ENCODE results near the gene PDZK1. TPM values are rescaled to one million over a fixed set of nuclear protein-coding genes. Genes with fewer than 3 reads are reported as not detected.

Gene PDZK1
- total RNA-seq (0.90 TPM), polyA plus RNA-seq (1.5 TPM)
- long read RNA-seq, donor 1, partial matches to known transcripts: 0 of 1 reads
- long read RNA-seq, donor 1, other reads (novel, unspliced or antisense): 0 of 1 reads
- long read RNA-seq, donor 2: 0 reads
- long read RNA-seq, donor 3, partial matches to known transcripts: 0 of 1 reads
- long read RNA-seq, donor 3, other reads (novel, unspliced or antisense): 0 of 1 reads
- long read RNA-seq, donor 4: 0 reads
- long read RNA-seq, donor 5, transcript PDZK1-202 (9 exons, 2,230 nt): major isoform, 9 of 16 reads
- long read RNA-seq, donor 5, partial matches to known transcripts: 7 of 16 reads
- long read RNA-seq, donor 5, other reads (novel, unspliced or antisense): 0 of 16 reads
- long read RNA-seq, donor 6: 0 reads
- long read RNA-seq, donor 7: 0 reads
- long read RNA-seq, donor 8: 0 reads
- long read RNA-seq, donor 9, partial matches to known transcripts: 7 of 7 reads
- long read RNA-seq, donor 9, other reads (novel, unspliced or antisense): 0 of 7 reads
- long read RNA-seq, donor 10: 0 reads

DNA sequence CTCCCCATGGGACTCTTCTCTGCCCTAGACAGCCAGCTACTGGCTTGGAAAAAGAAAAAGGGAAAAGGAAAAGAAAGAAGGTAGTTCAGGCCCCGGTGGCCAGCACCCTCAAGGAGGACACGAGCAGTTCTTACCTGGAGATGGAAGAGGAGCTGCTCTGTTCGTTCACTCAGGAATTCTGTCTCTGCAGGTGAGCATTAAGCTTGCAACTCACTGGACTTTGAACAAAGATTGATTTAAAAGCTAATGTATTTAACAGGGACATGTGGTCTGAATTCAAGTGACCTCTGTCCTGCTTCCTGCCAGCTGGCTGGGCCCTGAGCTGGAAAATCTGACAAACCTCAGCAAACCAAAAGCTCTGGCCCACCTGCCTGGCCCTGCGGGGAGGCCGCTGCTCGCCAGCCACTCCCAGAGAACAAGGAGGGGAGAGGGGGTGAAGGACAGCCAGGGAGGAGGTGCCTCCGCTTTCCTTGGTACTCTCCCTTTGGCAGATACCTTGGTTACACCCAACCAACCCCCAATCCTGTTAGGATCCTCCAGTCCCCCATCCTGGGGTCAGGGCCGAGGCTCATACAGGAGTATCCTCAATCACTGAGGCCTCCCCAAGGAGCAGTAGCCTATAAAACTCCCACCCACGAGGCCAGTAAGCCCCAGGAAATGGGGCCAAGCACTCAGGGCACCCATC lies at the start of gene PDZK1:
Gene PDZK1, minus strand, starts transcription at position 186 of the 685 bp plus-strand sequence. CDS start 19,347 bp downstream, outside the sequence.
- Histone ChIP-seq H3K9me3 (ENCODE audit: control insufficient read depth in 2 of 2, insufficient read depth in 1 of 2, low read length in 1 of 2) (no peaks in the 10 kb centered on the region), H3K4me1 (ENCODE audit: control insufficient read depth in 2 of 2, insufficient read depth in 2 of 2, low read length in 2 of 2) (no peaks in the 10 kb centered on the region), H3K27me3 (ENCODE audit: control insufficient read depth in 2 of 2, insufficient read depth in 1 of 2, low read length in 1 of 2) (no peaks in the 10 kb centered on the region), H3K36me3 (ENCODE audit: control insufficient read depth in 2 of 2, insufficient read depth in 2 of 2, low read length in 1 of 2) (no peaks in the 10 kb centered on the region), H3K4me3 (ENCODE audit: low read length in 2 of 2) (no peak within 1 kb of the TSS), H3K27ac (ENCODE audit: low read depth in 1 of 2, low read length in 1 of 2) (no peak within 1 kb of the TSS)
- no peak for DNase-seq (ENCODE audit: low read depth in 6 of 9, low spot score in 9 of 9)
- WGBS: 97% methylated on average over 9 of the region's 9 CpGs

DNA sequence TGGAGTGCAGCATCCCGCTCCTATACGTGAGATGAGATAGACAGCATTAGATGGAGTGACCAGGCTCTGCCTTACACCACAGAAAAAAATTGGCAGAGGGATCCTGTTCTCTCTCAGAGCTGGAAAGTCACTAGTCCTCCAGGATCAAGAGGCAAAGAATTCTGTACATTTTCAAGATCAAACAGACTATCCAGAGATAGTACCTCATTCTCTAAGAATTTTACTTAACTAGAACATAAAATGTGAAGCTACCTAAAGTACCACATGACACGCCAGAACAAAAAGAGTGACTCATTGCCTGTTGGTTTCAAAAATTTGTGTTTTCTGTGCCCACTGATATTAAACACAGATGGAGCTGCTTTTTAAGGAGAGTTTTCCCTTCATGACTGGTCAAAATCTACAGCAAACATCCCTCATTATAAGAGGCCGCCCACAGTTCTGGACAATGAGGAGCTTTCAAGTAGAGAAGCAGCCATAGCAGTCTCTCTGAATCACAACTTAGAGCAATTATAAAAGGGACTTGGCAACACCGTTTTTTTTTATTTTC lies 44.4 kb upstream of the PDZK1 start:
- no peak for DNase-seq (ENCODE audit: low read depth in 6 of 9, low spot score in 9 of 9)
- peaks cover 35 to 43% of the 10 kb centered on the region in 2 donors for H3K36me3 ChIP-seq (ENCODE audit: control insufficient read depth in 2 of 2, insufficient read depth in 2 of 2, low read length in 1 of 2)
- H3K27ac ChIP-seq (ENCODE audit: low read depth in 1 of 2, low read length in 1 of 2): no peak overlapping the region
- no peak overlapping the region for H3K4me3 ChIP-seq (ENCODE audit: low read length in 2 of 2)
- 97% methylated on average over 5 of the region's 5 CpGs for WGBS
- H3K9me3 ChIP-seq (ENCODE audit: control insufficient read depth in 2 of 2, insufficient read depth in 1 of 2, low read length in 1 of 2): no peaks in the 10 kb centered on the region
- no peaks in the 10 kb centered on the region for H3K27me3 ChIP-seq (ENCODE audit: control insufficient read depth in 2 of 2, insufficient read depth in 1 of 2, low read length in 1 of 2)
- no peaks in the 10 kb centered on the region for H3K4me1 ChIP-seq (ENCODE audit: control insufficient read depth in 2 of 2, insufficient read depth in 2 of 2, low read length in 2 of 2)

DNA sequence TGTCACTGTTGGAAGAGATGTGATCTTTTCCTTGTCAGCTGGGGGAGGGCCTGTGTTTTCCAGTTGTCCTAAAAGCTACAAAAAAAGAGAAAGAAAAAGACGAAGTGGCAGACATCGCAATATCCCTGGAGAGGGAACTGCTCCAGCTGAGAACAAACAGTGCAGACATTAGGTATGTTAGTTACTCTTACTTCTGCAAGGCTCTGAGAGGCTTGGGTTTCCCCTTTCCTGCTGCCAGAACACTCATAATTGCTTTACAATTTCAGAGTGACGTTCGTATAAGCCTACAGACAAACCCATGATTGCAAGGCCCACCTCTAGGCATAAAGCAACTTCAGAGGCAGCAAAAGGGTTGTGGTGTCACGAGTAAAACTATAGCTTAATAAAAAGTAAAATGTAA lies 43.3 kb upstream of the PDZK1 start:
- no peak overlapping the region for H3K4me3 ChIP-seq (ENCODE audit: low read length in 2 of 2)
- H3K27ac ChIP-seq (ENCODE audit: low read depth in 1 of 2, low read length in 1 of 2): no peak overlapping the region
- H3K36me3 ChIP-seq (ENCODE audit: control insufficient read depth in 2 of 2, insufficient read depth in 2 of 2, low read length in 1 of 2): peaks cover 35 to 48% of the 10 kb centered on the region in 2 donors
- 98% methylated on average over 5 of the region's 5 CpGs for WGBS
- no peaks in the 10 kb centered on the region for H3K4me1 ChIP-seq (ENCODE audit: control insufficient read depth in 2 of 2, insufficient read depth in 2 of 2, low read length in 2 of 2)
- H3K9me3 ChIP-seq (ENCODE audit: control insufficient read depth in 2 of 2, insufficient read depth in 1 of 2, low read length in 1 of 2): no peaks in the 10 kb centered on the region
- H3K27me3 ChIP-seq (ENCODE audit: control insufficient read depth in 2 of 2, insufficient read depth in 1 of 2, low read length in 1 of 2): no peaks in the 10 kb centered on the region
- no peak for DNase-seq (ENCODE audit: low read depth in 6 of 9, low spot score in 9 of 9)

DNA sequence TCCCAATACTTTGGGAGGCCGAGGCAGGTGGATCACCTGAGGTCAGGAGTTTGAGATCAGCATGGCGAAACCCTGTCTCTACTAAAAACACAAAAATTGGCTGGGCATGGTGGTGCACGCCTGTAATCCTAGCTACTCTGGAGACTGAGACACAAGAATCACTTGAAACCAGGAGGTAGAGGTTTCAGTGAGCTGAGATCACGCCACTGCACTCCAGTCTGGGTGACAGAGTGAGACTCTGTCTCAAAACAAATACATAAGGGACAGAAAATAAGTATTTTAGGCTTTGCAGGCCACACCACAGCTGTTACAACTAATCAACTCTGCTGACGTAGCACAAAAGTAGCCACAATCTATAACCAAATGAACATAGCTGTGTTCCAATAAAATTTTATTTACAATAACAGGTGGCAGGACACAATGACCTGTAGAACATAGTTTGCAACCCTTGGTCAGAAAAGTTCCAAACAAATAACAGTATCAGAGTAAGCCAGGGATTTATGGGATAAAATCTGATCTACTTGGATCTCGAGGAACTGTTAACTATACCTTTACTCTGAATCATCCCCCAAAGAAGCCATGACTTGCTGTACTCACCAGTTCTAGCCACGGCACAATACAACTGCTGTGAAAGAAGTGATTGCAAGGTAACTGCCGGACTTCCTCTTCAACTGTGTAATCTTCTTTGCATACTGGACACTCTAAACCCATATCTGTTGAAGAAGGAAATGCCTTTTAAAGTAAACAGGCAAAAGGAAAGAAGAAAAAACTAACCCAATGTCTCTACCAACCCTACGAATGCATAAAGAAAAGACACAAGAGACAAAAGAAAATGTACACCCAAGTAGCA lies 40.5 kb upstream of the PDZK1 start:
- no peaks in the 10 kb centered on the region for H3K27me3 ChIP-seq (ENCODE audit: control insufficient read depth in 2 of 2, insufficient read depth in 1 of 2, low read length in 1 of 2)
- WGBS: 94% methylated on average over 9 of the region's 9 CpGs
- no peak for DNase-seq (ENCODE audit: low read depth in 6 of 9, low spot score in 9 of 9)
- no peaks in the 10 kb centered on the region for H3K9me3 ChIP-seq (ENCODE audit: control insufficient read depth in 2 of 2, insufficient read depth in 1 of 2, low read length in 1 of 2)
- no peaks in the 10 kb centered on the region for H3K4me1 ChIP-seq (ENCODE audit: control insufficient read depth in 2 of 2, insufficient read depth in 2 of 2, low read length in 2 of 2)
- peaks cover 38 to 58% of the 10 kb centered on the region in 2 donors for H3K36me3 ChIP-seq (ENCODE audit: control insufficient read depth in 2 of 2, insufficient read depth in 2 of 2, low read length in 1 of 2)
- H3K4me3 ChIP-seq (ENCODE audit: low read length in 2 of 2): no peak overlapping the region
- H3K27ac ChIP-seq (ENCODE audit: low read depth in 1 of 2, low read length in 1 of 2): no peak overlapping the region

DNA sequence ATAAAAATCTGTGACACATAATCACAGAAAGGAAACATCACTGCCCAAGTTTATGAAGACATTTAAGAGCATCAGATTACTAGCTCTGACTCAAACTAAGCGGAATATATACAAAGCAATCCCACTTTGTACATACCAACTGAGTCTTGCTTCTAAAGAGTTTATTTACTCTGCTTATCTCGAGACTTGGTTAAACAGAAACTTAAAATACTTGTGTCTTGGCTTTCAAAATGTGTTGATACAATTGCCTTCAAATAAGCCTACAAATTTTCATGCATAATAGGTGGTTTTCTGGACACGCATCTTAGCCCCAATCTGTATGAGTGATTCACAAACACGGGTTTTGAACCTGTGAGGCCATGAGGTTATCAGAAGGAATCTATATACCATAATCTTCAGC lies 33.1 kb upstream of the PDZK1 start:
- no peak overlapping the region for H3K4me3 ChIP-seq (ENCODE audit: low read length in 2 of 2)
- H3K27me3 ChIP-seq (ENCODE audit: control insufficient read depth in 2 of 2, insufficient read depth in 1 of 2, low read length in 1 of 2): no peaks in the 10 kb centered on the region
- H3K9me3 ChIP-seq (ENCODE audit: control insufficient read depth in 2 of 2, insufficient read depth in 1 of 2, low read length in 1 of 2): no peaks in the 10 kb centered on the region
- H3K4me1 ChIP-seq (ENCODE audit: control insufficient read depth in 2 of 2, insufficient read depth in 2 of 2, low read length in 2 of 2): no peaks in the 10 kb centered on the region
- peaks cover 12 to 13% of the 10 kb centered on the region in 2 donors for H3K36me3 ChIP-seq (ENCODE audit: control insufficient read depth in 2 of 2, insufficient read depth in 2 of 2, low read length in 1 of 2)
- H3K27ac ChIP-seq (ENCODE audit: low read depth in 1 of 2, low read length in 1 of 2): no peak overlapping the region
- DNase-seq (ENCODE audit: low read depth in 6 of 9, low spot score in 9 of 9): no peak
- WGBS: 98% methylated on average over 4 of the region's 4 CpGs

DNA sequence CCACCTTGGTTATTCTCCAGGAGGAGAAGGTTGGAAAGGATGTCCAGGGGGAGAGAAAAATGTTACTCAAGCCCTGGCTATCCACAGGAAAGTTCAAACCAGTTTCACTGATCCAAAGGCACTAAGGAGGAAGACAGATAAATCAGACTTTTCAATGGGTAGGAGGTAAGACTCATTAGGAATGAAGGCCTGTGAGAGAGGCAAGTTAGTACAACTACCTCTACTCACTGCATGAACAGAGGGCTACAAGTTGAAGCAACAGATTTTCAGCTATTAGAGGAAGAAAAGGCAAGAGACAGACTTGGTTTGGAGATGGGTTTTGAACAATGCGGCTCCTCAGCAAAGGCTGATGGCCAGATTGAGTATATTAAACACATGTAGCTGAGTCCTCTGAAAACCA lies 29.0 kb upstream of the PDZK1 start:
- H3K27ac ChIP-seq (ENCODE audit: low read depth in 1 of 2, low read length in 1 of 2): no peak overlapping the region
- WGBS: 98% methylated on average over 1 of the region's 1 CpG
- no peaks in the 10 kb centered on the region for H3K4me1 ChIP-seq (ENCODE audit: control insufficient read depth in 2 of 2, insufficient read depth in 2 of 2, low read length in 2 of 2)
- DNase-seq (ENCODE audit: low read depth in 6 of 9, low spot score in 9 of 9): no peak
- no peak overlapping the region for H3K4me3 ChIP-seq (ENCODE audit: low read length in 2 of 2)
- no peaks in the 10 kb centered on the region for H3K9me3 ChIP-seq (ENCODE audit: control insufficient read depth in 2 of 2, insufficient read depth in 1 of 2, low read length in 1 of 2)
- no peaks in the 10 kb centered on the region for H3K27me3 ChIP-seq (ENCODE audit: control insufficient read depth in 2 of 2, insufficient read depth in 1 of 2, low read length in 1 of 2)
- no peaks in the 10 kb centered on the region for H3K36me3 ChIP-seq (ENCODE audit: control insufficient read depth in 2 of 2, insufficient read depth in 2 of 2, low read length in 1 of 2)

DNA sequence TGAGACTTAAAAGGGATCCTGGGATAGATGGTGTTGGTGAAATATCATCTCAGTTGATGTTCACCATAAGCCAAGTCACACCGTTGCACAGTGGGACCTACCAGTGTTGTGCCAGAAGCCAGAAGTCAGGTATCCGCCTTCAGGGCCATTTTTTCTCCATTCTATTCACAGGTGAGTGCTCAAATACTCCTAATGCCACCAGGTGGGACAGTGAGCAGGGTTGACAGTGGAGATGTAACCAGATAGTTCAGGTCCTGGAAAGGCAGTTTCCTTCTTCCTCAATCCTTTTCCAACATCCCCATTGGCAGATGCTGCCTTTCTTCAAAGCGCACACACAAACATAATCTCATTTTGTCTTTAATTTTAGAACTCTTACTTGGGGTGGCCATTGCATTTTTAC lies 23.7 kb upstream of the PDZK1 start:
- no peak for DNase-seq (ENCODE audit: low read depth in 6 of 9, low spot score in 9 of 9)
- no peak overlapping the region for H3K4me3 ChIP-seq (ENCODE audit: low read length in 2 of 2)
- H3K27me3 ChIP-seq (ENCODE audit: control insufficient read depth in 2 of 2, insufficient read depth in 1 of 2, low read length in 1 of 2): no peaks in the 10 kb centered on the region
- H3K27ac ChIP-seq (ENCODE audit: low read depth in 1 of 2, low read length in 1 of 2): no peak overlapping the region
- no peaks in the 10 kb centered on the region for H3K4me1 ChIP-seq (ENCODE audit: control insufficient read depth in 2 of 2, insufficient read depth in 2 of 2, low read length in 2 of 2)
- H3K9me3 ChIP-seq (ENCODE audit: control insufficient read depth in 2 of 2, insufficient read depth in 1 of 2, low read length in 1 of 2): no peaks in the 10 kb centered on the region
- H3K36me3 ChIP-seq (ENCODE audit: control insufficient read depth in 2 of 2, insufficient read depth in 2 of 2, low read length in 1 of 2): no peaks in the 10 kb centered on the region
- WGBS: 98% methylated on average over 3 of the region's 3 CpGs

DNA sequence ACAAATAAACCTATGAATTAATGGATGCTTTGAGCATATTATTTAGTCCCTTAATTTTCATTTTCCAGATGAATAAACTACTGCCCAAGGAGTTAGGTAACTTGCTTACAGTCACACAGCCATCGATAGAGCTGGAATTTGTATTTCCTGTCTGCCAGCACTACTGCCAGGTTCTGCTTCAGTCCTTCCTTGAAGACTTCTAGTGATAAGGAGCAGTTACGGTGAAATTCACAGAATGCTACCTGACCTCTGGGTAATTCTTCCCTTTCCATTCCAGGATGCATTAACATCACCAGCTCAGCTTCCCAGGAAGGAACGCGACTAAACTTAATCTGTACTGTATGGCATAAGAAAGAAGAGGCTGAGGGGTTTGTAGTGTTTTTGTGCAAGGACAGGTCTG lies 23.3 kb upstream of the PDZK1 start:
- Histone ChIP-seq H3K9me3 (ENCODE audit: control insufficient read depth in 2 of 2, insufficient read depth in 1 of 2, low read length in 1 of 2) (no peaks in the 10 kb centered on the region), H3K27me3 (ENCODE audit: control insufficient read depth in 2 of 2, insufficient read depth in 1 of 2, low read length in 1 of 2) (no peaks in the 10 kb centered on the region), H3K36me3 (ENCODE audit: control insufficient read depth in 2 of 2, insufficient read depth in 2 of 2, low read length in 1 of 2) (no peaks in the 10 kb centered on the region), H3K27ac (ENCODE audit: low read depth in 1 of 2, low read length in 1 of 2) (no peak overlapping the region), H3K4me3 (ENCODE audit: low read length in 2 of 2) (no peak overlapping the region), H3K4me1 (ENCODE audit: control insufficient read depth in 2 of 2, insufficient read depth in 2 of 2, low read length in 2 of 2) (no peaks in the 10 kb centered on the region)
- 91% methylated on average over 4 of the region's 4 CpGs for WGBS
- DNase-seq (ENCODE audit: low read depth in 6 of 9, low spot score in 9 of 9): no peak
